OCI-LY7 (cell line): ENCODE results near the gene GALM. TPM values are rescaled to one million over a fixed set of nuclear protein-coding genes. Genes with fewer than 3 reads are reported as not detected.

Experiments used
- BruUV-seq: library from RNA; stranded (reverse); fragments of 400-500 nt; replicated peaks from 2 replicates; lab custom pipeline; 2021; lab: Mats Ljungman, UMichigan
- CTCF ChIA-PET: fragments of 300-600 bp; sonication (Branson Sonifier 250); formaldehyde crosslinking; loops from one replicate; lab custom pipeline; 2022; ENCODE audit warnings: antibody characterized with exemption; ENCODE audit not compliant: unreplicated experiment; lab: Charles Lee
- POLR2A ChIA-PET: fragments of 300-600 bp; sonication (Branson Sonifier 250); formaldehyde crosslinking; loops from one replicate; lab custom pipeline; 2022; ENCODE audit warnings: antibody characterized with exemption; lab: Charles Lee
- DNase-seq: peaks from one replicate; pipeline ENCODE4 v3.0.0-alpha.2; 2015; ENCODE audit warnings: low spot score
- H2AFZ ChIP-seq: fragments of 200-600 bp; sonication (generic), shearing (Covaris generic); 2 replicates; pipeline ENCODE4 v1.6.1; 2014; ENCODE audit warnings: mild to moderate bottlenecking, antibody characterized with exemption, low read length, moderate library complexity
- H3K27ac ChIP-seq: fragments of 200-600 bp; sonication (generic); 2 replicates; pipeline ENCODE4 v1.5.1; 2014; ENCODE audit warnings: mixed run types, low read depth, mild to moderate bottlenecking, moderate library complexity, low read length, inconsistent platforms; ENCODE audit not compliant: poor library complexity, severe bottlenecking
- H3K36me3 ChIP-seq: fragments of 200-600 bp; sonication (generic); 2 replicates; pipeline ENCODE4 v1.6.1; 2014; ENCODE audit warnings: mild to moderate bottlenecking, antibody characterized with exemption, low read length, moderate library complexity, mixed read lengths; ENCODE audit not compliant: insufficient read depth
- H3K4me1 ChIP-seq: fragments of 200-600 bp; sonication (generic); 2 replicates; pipeline ENCODE4 v1.5.1; 2014; ENCODE audit warnings: mild to moderate bottlenecking, low read length; ENCODE audit not compliant: insufficient read depth, poor library complexity, severe bottlenecking
- H3K4me2 ChIP-seq: fragments of 200-600 bp; sonication (generic); 2 replicates; pipeline ENCODE4 v1.6.1; 2014; ENCODE audit warnings: mild to moderate bottlenecking, low read length
- H3K4me3 ChIP-seq: fragments of 200-600 bp; sonication (generic); 2 replicates; pipeline ENCODE4 v1.5.1; 2014; ENCODE audit warnings: mild to moderate bottlenecking, low read depth, low read length; ENCODE audit not compliant: poor library complexity, severe bottlenecking
- H3K79me2 ChIP-seq: fragments of 200-600 bp; sonication (generic); 2 replicates; pipeline ENCODE4 v1.6.1; 2016; ENCODE audit warnings: low read depth, mild to moderate bottlenecking, low read length, moderate library complexity, mixed read lengths; ENCODE audit not compliant: insufficient read depth
- H3K9me2 ChIP-seq: fragments of 200-600 bp; sonication (generic); 2 replicates; pipeline ENCODE4 v1.6.1; 2016; ENCODE audit warnings: mild to moderate bottlenecking, low read length, mixed read lengths; ENCODE audit not compliant: insufficient read depth
- H3K9me3 ChIP-seq: fragments of 200-600 bp; sonication (generic); 2 replicates; pipeline ENCODE4 v1.6.1; 2014; ENCODE audit warnings: mild to moderate bottlenecking, mixed run types, low read length, mixed read lengths
- H4K20me1 ChIP-seq: fragments of 200-600 bp; sonication (generic); 2 replicates; pipeline ENCODE4 v1.6.1; 2014; ENCODE audit warnings: mild to moderate bottlenecking, antibody characterized with exemption, low read length, moderate library complexity, mixed read lengths; ENCODE audit not compliant: insufficient read depth
- CTCF ChIP-seq: fragments of 200-600 bp; sonication (generic); conservative IDR thresholded peaks from 2 replicates; pipeline ENCODE4 v1.5.1; 2014; ENCODE audit warnings: mild to moderate bottlenecking, antibody characterized with exemption, low read length, moderate library complexity, mixed read lengths
- EZH2phosphoT487 ChIP-seq: fragments of 200-600 bp; sonication (generic); IDR thresholded peaks from 2 replicates; pipeline ENCODE4 v1.6.1; 2018; ENCODE audit warnings: low read depth, borderline replicate concordance, mild to moderate bottlenecking, mixed run types, antibody characterized with exemption, low read length, moderate library complexity, mixed read lengths
- intact Hi-C: fragments of 100-400 bp; cut with micrococcal nuclease; formaldehyde crosslinking; loops from one replicate; pipeline ENCODE4 v1.10.0; 2022; ENCODE audit not compliant: unreplicated experiment
- total RNA-seq, 2 experiments: library from RNA; depleted of rRNA in 1 of 2; stranded (reverse); fragments of >200 nt in 1 of 2; shearing (Covaris generic) in 1 of 2; gene quantifications; 2 replicates each; pipeline ENCODE4 v1.2.3, GENCODE V29; 2014 to 2022

The GALM gene
- total RNA-seq, 2 experiments from 2014 or later = 5.5 to 10.8 TPM

- no peak overlapping the region for H3K27ac ChIP-seq
- H3K4me1 ChIP-seq = peaks cover 53% of the 10 kb centered on the region
- DNase-seq = no peak
- POLR2A ChIA-PET = interaction anchor here (0.6 to 0.7 kb wide), 2 partner anchors 15 to 384 kb away, joined by 3 to 4 read pairs; no protein-coding TSS in a partner anchor
- intact Hi-C loops = loop anchor here (10.0 kb wide), 1 partner anchor 433 kb away; no protein-coding TSS in a partner anchor
- peak overlapping the region; percentile 14 for H3K4me3 ChIP-seq
- CTCF ChIA-PET = no interaction called here
- H4K20me1 ChIP-seq = peaks cover 55% of the 10 kb centered on the region
- peaks cover 83% of the 10 kb centered on the region for H3K36me3 ChIP-seq
- H3K4me2 ChIP-seq = peak overlapping the region; percentile 79
- no peak overlapping the region for H2AFZ ChIP-seq
- BruUV-seq = no TSS peak
- H3K9me3 ChIP-seq = no peaks in the 10 kb centered on the region
- no peaks in the 10 kb centered on the region for H3K9me2 ChIP-seq
- TF ChIP-seq CTCF (no peak), EZH2phosphoT487 (no peak)
- H3K79me2 ChIP-seq = peaks cover 94% of the 10 kb centered on the region
Measured at GRCh38 chr2:38747819-38748218, 81.9 kb downstream of the GALM start.

DNA sequence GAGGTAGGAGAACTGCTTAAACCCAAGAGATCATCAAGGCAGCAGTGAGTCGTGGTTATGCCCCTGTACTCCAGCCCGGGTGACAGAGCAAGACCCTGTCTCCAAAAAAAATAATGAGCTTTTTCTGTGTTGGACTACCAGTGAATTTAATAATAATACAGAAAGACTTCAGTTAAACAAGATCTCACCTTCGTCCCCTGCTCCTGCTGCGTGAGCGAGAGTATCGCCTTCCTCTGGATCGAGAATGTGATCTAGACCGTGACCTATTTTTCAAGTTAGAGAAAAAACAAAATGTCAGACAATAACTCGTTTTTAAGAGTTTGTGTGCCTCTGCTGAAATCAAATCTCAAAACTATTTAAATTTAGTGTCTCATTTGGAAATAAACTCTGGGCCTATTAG lies 82.5 kb downstream of the GALM start:
- POLR2A ChIA-PET = interaction anchor here (0.7 to 1.4 kb wide), 3 partner anchors 14 to 384 kb away, joined by 3 to 4 read pairs (median 3); no protein-coding TSS in a partner anchor
- peak overlapping the region; percentile 79 for H3K4me2 ChIP-seq
- H2AFZ ChIP-seq = no peak overlapping the region

More for the DNA sequence above, 82.5 kb downstream of the GALM start:
- H3K4me1 ChIP-seq = peaks cover 53% of the 10 kb centered on the region
- no peak for DNase-seq
- TF ChIP-seq EZH2phosphoT487 (no peak), CTCF (no peak)
- intact Hi-C loops = loop anchor here (10.0 kb wide), 1 partner anchor 434 kb away; no protein-coding TSS in a partner anchor
- peak overlapping the region; percentile 88 for H3K4me3 ChIP-seq
- no peak overlapping the region for H3K27ac ChIP-seq
- BruUV-seq = no TSS peak
- CTCF ChIA-PET = no interaction called here
- H3K36me3 ChIP-seq = peaks cover 77% of the 10 kb centered on the region
- H3K9me2 ChIP-seq = no peaks in the 10 kb centered on the region
- peaks cover 54% of the 10 kb centered on the region for H4K20me1 ChIP-seq
- H3K9me3 ChIP-seq = no peaks in the 10 kb centered on the region
- peaks cover 88% of the 10 kb centered on the region for H3K79me2 ChIP-seq
